T-helper 2 cell treated with Interferon-gamma antibody and Interleukin-4, amounts not matched to agents 5 μg/mL and 100 μg/mL, for 36 hours (primary cell): Measurements from ENCODE around the gene ADGRL2.
A peak's percentile ranks its signal among the peaks of the same experiment; 100 is the strongest.

Experiments
- DNase-seq: peaks from one replicate; pipeline ENCODE4 v3.0.0; 2021; ENCODE audit warnings: low spot score
- H3K27ac Mint-ChIP-seq: one replicate; pipeline ENCODE4 v1.8.0; 2021; ENCODE audit warnings: mild to moderate bottlenecking, mixed read lengths
- H3K27me3 Mint-ChIP-seq: one replicate; pipeline ENCODE4 v1.8.0; 2021; ENCODE audit warnings: low read depth, mixed read lengths
- H3K36me3 Mint-ChIP-seq: one replicate; pipeline ENCODE4 v1.8.0; 2021; ENCODE audit warnings: low read depth, mixed read lengths
- H3K4me1 Mint-ChIP-seq: one replicate; pipeline ENCODE4 v1.8.0; 2021; ENCODE audit warnings: low read depth, mixed read lengths
- H3K4me3 Mint-ChIP-seq: one replicate; pipeline ENCODE4 v1.8.0; 2022; ENCODE audit warnings: mild to moderate bottlenecking, moderate library complexity, mixed read lengths
- H3K9me3 Mint-ChIP-seq: one replicate; pipeline ENCODE4 v1.8.0; 2021; ENCODE audit warnings: mixed read lengths

Gene ADGRL2

GRCh38 chr1:81800695-81801650, at the start of gene ADGRL2:
Gene ADGRL2, plus strand, starts transcription at chr1:81800934. Its CDS starts 36,051 bp downstream, at chr1:81836985.
- H3K36me3 Mint-ChIP-seq = no peaks in the 10 kb centered on the region
- peak within 1 kb of the TSS; percentile 40 for H3K4me3 Mint-ChIP-seq
- no peak for DNase-seq
- no peaks in the 10 kb centered on the region for H3K9me3 Mint-ChIP-seq
- H3K27ac Mint-ChIP-seq = no peak within 1 kb of the TSS
- peaks cover 2% of the 10 kb centered on the region for H3K4me1 Mint-ChIP-seq
- peaks cover 60% of the 10 kb centered on the region for H3K27me3 Mint-ChIP-seq

GRCh38 chr1:81752840-81753239, 47.9 kb upstream of the ADGRL2 start:
- Mint-ChIP-seq H3K4me1 (no peaks in the 10 kb centered on the region), H3K27me3 (no peaks in the 10 kb centered on the region), H3K27ac (no peak overlapping the region), H3K36me3 (no peaks in the 10 kb centered on the region), H3K9me3 (no peaks in the 10 kb centered on the region), H3K4me3 (no peak overlapping the region)
- DNase-seq = no peak

- DNase-seq = no peak
- H3K4me1 Mint-ChIP-seq = no peaks in the 10 kb centered on the region
- no peaks in the 10 kb centered on the region for H3K9me3 Mint-ChIP-seq
- H3K27me3 Mint-ChIP-seq = no peaks in the 10 kb centered on the region
- H3K36me3 Mint-ChIP-seq = no peaks in the 10 kb centered on the region
- no peak overlapping the region for H3K27ac Mint-ChIP-seq
- no peak overlapping the region for H3K4me3 Mint-ChIP-seq
These were observed 46.3 kb upstream of the ADGRL2 start for GRCh38 chr1:81754424-81754823.

- Mint-ChIP-seq H3K4me3 (no peak overlapping the region), H3K27ac (no peak overlapping the region), H3K27me3 (no peaks in the 10 kb centered on the region), H3K9me3 (no peaks in the 10 kb centered on the region), H3K4me1 (no peaks in the 10 kb centered on the region), H3K36me3 (no peaks in the 10 kb centered on the region)
- no peak for DNase-seq
These were observed 43.9 kb upstream of the ADGRL2 start for GRCh38 chr1:81756872-81757271.

- DNase-seq = no peak
- Mint-ChIP-seq H3K9me3 (no peaks in the 10 kb centered on the region), H3K4me3 (no peak overlapping the region), H3K27ac (no peak overlapping the region), H3K36me3 (no peaks in the 10 kb centered on the region), H3K4me1 (no peaks in the 10 kb centered on the region), H3K27me3 (no peaks in the 10 kb centered on the region)
These were observed 43.2 kb upstream of the ADGRL2 start for GRCh38 chr1:81757398-81758020.

- H3K4me1 Mint-ChIP-seq = no peaks in the 10 kb centered on the region
- no peaks in the 10 kb centered on the region for H3K36me3 Mint-ChIP-seq
- no peak for DNase-seq
- no peak overlapping the region for H3K4me3 Mint-ChIP-seq
- no peaks in the 10 kb centered on the region for H3K9me3 Mint-ChIP-seq
- no peaks in the 10 kb centered on the region for H3K27me3 Mint-ChIP-seq
- no peak overlapping the region for H3K27ac Mint-ChIP-seq
These were observed 42.6 kb upstream of the ADGRL2 start for GRCh38 chr1:81758181-81758580.

GRCh38 chr1:81760477-81761097, 40.1 kb upstream of the ADGRL2 start:
- DNase-seq = no peak
- no peak overlapping the region for H3K27ac Mint-ChIP-seq
- no peak overlapping the region for H3K4me3 Mint-ChIP-seq
- H3K4me1 Mint-ChIP-seq = no peaks in the 10 kb centered on the region
- H3K9me3 Mint-ChIP-seq = no peaks in the 10 kb centered on the region
- H3K27me3 Mint-ChIP-seq = no peaks in the 10 kb centered on the region
- H3K36me3 Mint-ChIP-seq = no peaks in the 10 kb centered on the region

GRCh38 chr1:81775510-81775909, 25.2 kb upstream of the ADGRL2 start:
- Mint-ChIP-seq H3K36me3 (no peaks in the 10 kb centered on the region), H3K9me3 (no peaks in the 10 kb centered on the region), H3K27me3 (no peaks in the 10 kb centered on the region), H3K4me1 (no peaks in the 10 kb centered on the region), H3K27ac (no peak overlapping the region), H3K4me3 (no peak overlapping the region)
- DNase-seq = no peak

- Mint-ChIP-seq H3K4me1 (no peaks in the 10 kb centered on the region), H3K4me3 (no peak overlapping the region), H3K27ac (no peak overlapping the region), H3K9me3 (no peaks in the 10 kb centered on the region), H3K27me3 (no peaks in the 10 kb centered on the region), H3K36me3 (no peaks in the 10 kb centered on the region)
- DNase-seq = no peak
These were observed 19.9 kb upstream of the ADGRL2 start for GRCh38 chr1:81780705-81781454.

- Mint-ChIP-seq H3K27ac (no peak overlapping the region), H3K9me3 (no peaks in the 10 kb centered on the region), H3K4me3 (no peak overlapping the region), H3K36me3 (no peaks in the 10 kb centered on the region), H3K4me1 (no peaks in the 10 kb centered on the region), H3K27me3 (no peaks in the 10 kb centered on the region)
- DNase-seq = no peak
These were observed 19.0 kb upstream of the ADGRL2 start for GRCh38 chr1:81781749-81782148.

GRCh38 chr1:81792184-81792583, 8.6 kb upstream of the ADGRL2 start:
- no peak for DNase-seq
- Mint-ChIP-seq H3K4me1 (no peaks in the 10 kb centered on the region), H3K36me3 (no peaks in the 10 kb centered on the region), H3K27ac (no peak overlapping the region), H3K4me3 (no peak overlapping the region), H3K27me3 (no peaks in the 10 kb centered on the region), H3K9me3 (no peaks in the 10 kb centered on the region)

- H3K4me1 Mint-ChIP-seq = peaks cover 2% of the 10 kb centered on the region
- DNase-seq = no peak
- no peaks in the 10 kb centered on the region for H3K36me3 Mint-ChIP-seq
- no peaks in the 10 kb centered on the region for H3K9me3 Mint-ChIP-seq
- no peak overlapping the region for H3K27ac Mint-ChIP-seq
- no peak overlapping the region for H3K4me3 Mint-ChIP-seq
- peaks cover 31% of the 10 kb centered on the region for H3K27me3 Mint-ChIP-seq
These were observed 3.0 kb upstream of the ADGRL2 start for GRCh38 chr1:81797701-81798100.

- H3K27ac Mint-ChIP-seq = no peak overlapping the region
- H3K27me3 Mint-ChIP-seq = peaks cover 53% of the 10 kb centered on the region
- no peak for DNase-seq
- H3K4me3 Mint-ChIP-seq = no peak overlapping the region
- H3K36me3 Mint-ChIP-seq = no peaks in the 10 kb centered on the region
- no peaks in the 10 kb centered on the region for H3K9me3 Mint-ChIP-seq
- H3K4me1 Mint-ChIP-seq = peaks cover 2% of the 10 kb centered on the region
These were observed 617 bp upstream of the ADGRL2 start for GRCh38 chr1:81799939-81800694.
